SK-N-MC (cell line): ENCODE results near the gene ADPGK.

Source experiments
- EZH2 ChIP-seq: fragments of 200-600 bp; sonication (generic); IDR thresholded peaks from one replicate; pipeline ENCODE4 v1.6.1; 2017; ENCODE audit warnings: antibody characterized with exemption
- POLR2AphosphoS5 ChIP-seq: IDR thresholded peaks from 2 replicates; pipeline ENCODE4 v1.6.1; 2012; ENCODE audit warnings: mild to moderate bottlenecking, low read depth, low read length, borderline replicate concordance

DNA sequence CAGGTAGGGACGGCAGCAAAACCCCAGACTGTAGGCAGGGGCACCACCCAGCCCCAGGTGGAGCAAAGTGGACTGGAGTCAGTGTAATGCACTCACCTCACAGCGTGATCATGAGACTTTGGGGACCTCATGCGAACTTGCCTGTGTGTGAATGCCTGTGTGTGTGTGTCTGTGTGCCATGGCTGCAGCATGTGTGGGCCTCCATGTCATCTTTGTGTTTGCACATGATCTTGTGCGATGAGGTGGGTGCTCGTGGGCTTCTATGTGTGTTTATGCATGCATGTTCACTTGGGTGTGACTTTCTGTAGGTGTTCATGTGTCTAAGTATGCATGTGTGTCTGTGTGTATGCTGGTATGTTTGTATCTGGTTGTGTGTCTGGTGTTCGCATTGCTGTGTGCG lies 41.2 kb upstream of the ADPGK start:
- TF ChIP-seq EZH2 (no peak), POLR2AphosphoS5 (no peak)
